AG08395 (cell line): ENCODE measurements around the gene NCAPD2.

Source experiments
- DNase-seq: peaks from one replicate; pipeline ENCODE4 v3.0.0; 2012; ENCODE audit warnings: mixed read lengths, low spot score

The NCAPD2 gene, protein sequence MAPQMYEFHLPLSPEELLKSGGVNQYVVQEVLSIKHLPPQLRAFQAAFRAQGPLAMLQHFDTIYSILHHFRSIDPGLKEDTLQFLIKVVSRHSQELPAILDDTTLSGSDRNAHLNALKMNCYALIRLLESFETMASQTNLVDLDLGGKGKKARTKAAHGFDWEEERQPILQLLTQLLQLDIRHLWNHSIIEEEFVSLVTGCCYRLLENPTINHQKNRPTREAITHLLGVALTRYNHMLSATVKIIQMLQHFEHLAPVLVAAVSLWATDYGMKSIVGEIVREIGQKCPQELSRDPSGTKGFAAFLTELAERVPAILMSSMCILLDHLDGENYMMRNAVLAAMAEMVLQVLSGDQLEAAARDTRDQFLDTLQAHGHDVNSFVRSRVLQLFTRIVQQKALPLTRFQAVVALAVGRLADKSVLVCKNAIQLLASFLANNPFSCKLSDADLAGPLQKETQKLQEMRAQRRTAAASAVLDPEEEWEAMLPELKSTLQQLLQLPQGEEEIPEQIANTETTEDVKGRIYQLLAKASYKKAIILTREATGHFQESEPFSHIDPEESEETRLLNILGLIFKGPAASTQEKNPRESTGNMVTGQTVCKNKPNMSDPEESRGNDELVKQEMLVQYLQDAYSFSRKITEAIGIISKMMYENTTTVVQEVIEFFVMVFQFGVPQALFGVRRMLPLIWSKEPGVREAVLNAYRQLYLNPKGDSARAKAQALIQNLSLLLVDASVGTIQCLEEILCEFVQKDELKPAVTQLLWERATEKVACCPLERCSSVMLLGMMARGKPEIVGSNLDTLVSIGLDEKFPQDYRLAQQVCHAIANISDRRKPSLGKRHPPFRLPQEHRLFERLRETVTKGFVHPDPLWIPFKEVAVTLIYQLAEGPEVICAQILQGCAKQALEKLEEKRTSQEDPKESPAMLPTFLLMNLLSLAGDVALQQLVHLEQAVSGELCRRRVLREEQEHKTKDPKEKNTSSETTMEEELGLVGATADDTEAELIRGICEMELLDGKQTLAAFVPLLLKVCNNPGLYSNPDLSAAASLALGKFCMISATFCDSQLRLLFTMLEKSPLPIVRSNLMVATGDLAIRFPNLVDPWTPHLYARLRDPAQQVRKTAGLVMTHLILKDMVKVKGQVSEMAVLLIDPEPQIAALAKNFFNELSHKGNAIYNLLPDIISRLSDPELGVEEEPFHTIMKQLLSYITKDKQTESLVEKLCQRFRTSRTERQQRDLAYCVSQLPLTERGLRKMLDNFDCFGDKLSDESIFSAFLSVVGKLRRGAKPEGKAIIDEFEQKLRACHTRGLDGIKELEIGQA (N-terminal part only)

GRCh38 chr12:6493497-6494257 is at the start of gene NCAPD2:
TSS of gene NCAPD2 (plus strand) at chr12:6494102. CDS start at chr12:6495099, 997 bp downstream.
- DNase-seq, result peak; percentile 99

GRCh38 chr12:6444704-6445688 is 48.9 kb upstream of the NCAPD2 start, which contains the start of gene CD27:
TSS of gene CD27 (plus strand) at chr12:6444955. CDS start at chr12:6445096, 141 bp downstream.
- no peak for DNase-seq

- no peak for DNase-seq
Observed at GRCh38 chr12:6450091-6450868, 43.6 kb upstream of the NCAPD2 start.

- DNase-seq, result peak; percentile 28
Observed at GRCh38 chr12:6450869-6451347, 43.0 kb upstream of the NCAPD2 start.

DNA sequence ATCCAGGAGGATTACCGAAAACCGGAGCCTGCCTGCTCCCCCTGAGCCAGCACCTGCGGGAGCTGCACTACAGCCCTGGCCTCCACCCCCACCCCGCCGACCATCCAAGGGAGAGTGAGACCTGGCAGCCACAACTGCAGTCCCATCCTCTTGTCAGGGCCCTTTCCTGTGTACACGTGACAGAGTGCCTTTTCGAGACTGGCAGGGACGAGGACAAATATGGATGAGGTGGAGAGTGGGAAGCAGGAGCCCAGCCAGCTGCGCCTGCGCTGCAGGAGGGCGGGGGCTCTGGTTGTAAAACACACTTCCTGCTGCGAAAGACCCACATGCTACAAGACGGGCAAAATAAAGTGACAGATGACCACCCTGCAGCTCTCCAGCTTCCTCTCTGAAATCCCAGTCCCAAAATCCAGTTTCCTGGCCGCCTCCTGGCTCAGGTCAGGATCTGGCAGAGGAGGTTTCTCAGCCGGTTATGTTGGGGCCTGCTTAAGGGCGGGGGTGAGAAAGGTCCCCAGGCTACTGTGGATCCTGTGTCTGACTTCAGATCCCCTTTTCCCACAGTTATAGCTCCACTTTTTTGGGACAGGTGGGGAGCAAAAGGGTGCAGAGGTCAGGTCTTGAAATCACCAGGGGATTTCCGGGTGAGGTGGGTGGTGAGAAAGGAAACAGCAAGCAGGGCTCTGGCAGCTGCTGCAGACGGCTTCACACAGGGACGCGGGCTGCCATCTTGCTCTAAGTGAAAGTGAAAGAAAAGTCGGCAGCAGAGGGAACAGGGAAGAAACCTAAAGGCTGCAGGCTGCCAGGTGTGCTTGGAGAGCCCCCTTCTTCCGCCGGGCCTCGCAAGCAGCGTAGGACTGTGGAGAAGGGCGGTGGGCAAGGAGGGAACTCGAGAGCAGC is 42.3 kb upstream of the NCAPD2 start, which contains the start of gene TAPBPL:
Gene TAPBPL (plus strand): TSS at position 695 of the 897 bp plus-strand sequence. CDS start 207 bp downstream, outside the sequence.
- DNase-seq, result peak; percentile 94

DNA sequence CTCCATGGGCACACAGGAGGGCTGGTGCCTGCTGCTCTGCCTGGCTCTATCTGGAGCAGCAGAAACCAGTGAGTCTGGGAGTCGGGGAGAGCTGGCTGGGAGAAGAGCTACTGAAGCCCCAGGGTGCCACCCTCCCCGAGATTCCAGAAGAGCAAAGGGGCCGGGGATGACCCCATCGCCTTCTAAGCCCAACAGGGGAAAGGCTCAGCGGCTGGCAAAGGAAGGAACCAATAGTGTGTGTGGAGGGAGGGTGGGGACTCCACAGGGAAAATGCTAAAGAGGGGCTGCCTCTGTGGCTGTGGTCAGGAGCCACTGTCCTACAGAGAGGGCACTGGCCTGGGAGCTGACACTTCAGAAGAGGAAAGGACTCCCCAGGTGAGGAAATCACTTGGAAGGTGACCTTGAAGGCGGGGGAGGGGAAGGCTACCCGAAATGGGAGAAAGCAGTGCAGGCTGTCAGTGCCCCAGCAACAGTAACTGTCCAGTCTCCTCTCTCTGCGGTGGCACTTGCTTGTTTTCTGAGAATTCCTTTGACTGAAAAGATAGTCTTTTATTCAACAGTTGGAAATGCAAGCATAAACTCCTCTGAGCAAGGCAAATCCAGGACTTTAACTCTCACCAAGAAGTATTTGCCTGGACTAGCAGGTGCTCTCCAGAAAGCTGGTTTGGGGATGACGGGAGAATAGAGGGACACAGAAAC is 41.5 kb upstream of the NCAPD2 start:
- no peak for DNase-seq

- DNase-seq, result no peak
Observed at GRCh38 chr12:6452944-6453630, 40.8 kb upstream of the NCAPD2 start.

DNA sequence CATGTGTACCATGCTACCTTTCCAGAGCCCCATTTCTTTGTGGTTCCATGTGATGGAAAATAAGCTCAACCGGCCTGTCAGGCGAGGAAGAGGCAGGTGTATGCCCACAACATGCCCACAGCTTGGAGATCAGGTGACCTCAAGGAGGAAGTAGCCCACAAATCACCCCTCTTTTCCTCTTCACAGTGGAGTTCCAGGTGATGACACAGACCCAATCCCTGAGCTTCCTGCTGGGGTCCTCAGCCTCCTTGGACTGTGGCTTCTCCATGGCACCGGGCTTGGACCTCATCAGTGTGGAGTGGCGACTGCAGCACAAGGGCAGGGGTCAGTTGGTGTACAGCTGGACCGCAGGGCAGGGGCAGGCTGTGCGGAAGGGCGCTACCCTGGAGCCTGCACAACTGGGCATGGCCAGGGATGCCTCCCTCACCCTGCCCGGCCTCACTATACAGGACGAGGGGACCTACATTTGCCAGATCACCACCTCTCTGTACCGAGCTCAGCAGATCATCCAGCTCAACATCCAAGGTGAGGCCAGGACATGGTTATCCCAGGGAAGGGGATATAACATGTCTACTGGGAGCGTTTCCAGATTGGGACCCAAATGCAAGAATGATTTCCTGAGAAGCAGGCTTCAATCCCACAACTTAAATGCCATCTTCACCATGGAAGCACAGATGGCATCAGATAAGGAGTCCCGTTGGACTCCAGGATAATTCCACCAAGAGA is 36.5 kb upstream of the NCAPD2 start:
- no peak for DNase-seq

GRCh38 chr12:6458281-6459003 is 35.5 kb upstream of the NCAPD2 start:
- DNase-seq, result no peak

DNA sequence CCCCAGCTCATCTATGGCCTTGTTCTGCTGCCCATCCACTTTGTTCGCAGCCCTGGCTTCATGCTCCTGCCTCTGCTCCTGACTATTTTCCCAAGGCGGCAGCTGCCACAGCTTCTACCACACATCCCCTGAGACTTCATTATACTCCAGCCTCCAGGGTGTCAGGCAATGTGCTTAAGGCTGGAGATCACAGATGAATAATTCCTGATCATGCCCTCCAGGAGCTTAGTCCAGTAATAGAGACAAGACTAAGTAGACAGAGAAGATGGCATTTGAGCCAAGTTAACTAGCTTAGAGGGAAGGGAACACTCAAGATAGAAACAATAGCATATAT is 34.9 kb upstream of the NCAPD2 start:
- DNase-seq, result no peak

- no peak for DNase-seq
Observed at GRCh38 chr12:6460751-6461371, 33.0 kb upstream of the NCAPD2 start.

GRCh38 chr12:6461401-6462233 is 32.3 kb upstream of the NCAPD2 start:
- DNase-seq, result no peak

GRCh38 chr12:6462234-6462995 is 31.5 kb upstream of the NCAPD2 start:
- DNase-seq, result no peak
